ENCODE data around the gene SLC26A2. TPM values are rescaled to one million over a fixed set of nuclear protein-coding genes. Genes with fewer than 3 reads are reported as not detected.
A peak's percentile ranks its signal among the peaks of the same experiment; 100 is the strongest.

Gene SLC26A2
- polyA plus RNA-seq, 1 experiment = 3.3 TPM

- no peak for TF ChIP-seq CTCF (IDR thresholded peaks at IDR 0.05; ENCODE audit: insufficient read depth, low read depth, low read length)
- DNase-seq (ENCODE audit: low read depth) = no peak
- ChIA-PET POLR2A (no interaction called here), CTCF (interaction anchor here (0.8 to 3.3 kb wide), 6 partner anchors 9 to 156 kb away, joined by 3 to 17 read pairs (median 3); no protein-coding TSS in a partner anchor)
- no peaks in the 10 kb centered on the region for H3K27me3 ChIP-seq (ENCODE audit: control insufficient read depth, insufficient read depth, low read length)
- H3K36me3 ChIP-seq (ENCODE audit: control insufficient read depth, insufficient read depth, low read length) = peaks cover 4% of the 10 kb centered on the region
- peak overlapping the region; percentile 70 for H3K4me3 ChIP-seq (ENCODE audit: low read depth, low read length)
Observed at GRCh38 chr5:150000990-150001659, 40.6 kb downstream of the SLC26A2 start.

- peak; percentile 74 for TF ChIP-seq CTCF (IDR thresholded peaks at IDR 0.05; ENCODE audit: insufficient read depth, low read depth, low read length)
- no peak for DNase-seq (ENCODE audit: low read depth)
- Histone ChIP-seq H3K4me3 (ENCODE audit: low read depth, low read length) (peak overlapping the region; percentile 70), H3K36me3 (ENCODE audit: control insufficient read depth, insufficient read depth, low read length) (peaks cover 9% of the 10 kb centered on the region), H3K27me3 (ENCODE audit: control insufficient read depth, insufficient read depth, low read length) (no peaks in the 10 kb centered on the region)
- ChIA-PET CTCF (interaction anchor here (1.1 to 3.3 kb wide), 5 partner anchors 8 to 155 kb away, joined by 3 to 17 read pairs (median 3); no protein-coding TSS in a partner anchor), POLR2A (no interaction called here)
Observed at GRCh38 chr5:150001660-150002486, 41.3 kb downstream of the SLC26A2 start.

- Histone ChIP-seq H3K4me3 (ENCODE audit: low read depth, low read length) (no peak overlapping the region), H3K27me3 (ENCODE audit: control insufficient read depth, insufficient read depth, low read length) (no peaks in the 10 kb centered on the region), H3K36me3 (ENCODE audit: control insufficient read depth, insufficient read depth, low read length) (peaks cover 18% of the 10 kb centered on the region)
- ChIA-PET CTCF (interaction anchor here (0.5 to 1.5 kb wide), 7 partner anchors 15 to 617 kb away, joined by 3 to 5 read pairs (median 3); no protein-coding TSS in a partner anchor), POLR2A (no interaction called here)
- DNase-seq (ENCODE audit: low read depth) = no peak
- TF ChIP-seq CTCF (IDR thresholded peaks at IDR 0.05; ENCODE audit: insufficient read depth, low read depth, low read length) = no peak
Observed at GRCh38 chr5:150006318-150006717, 45.8 kb downstream of the SLC26A2 start.

- CTCF ChIA-PET = interaction anchor here (0.8 to 1.2 kb wide), 5 partner anchors 107 to 371 kb away, joined by 3 to 5 read pairs (median 3); no protein-coding TSS in a partner anchor
- Histone ChIP-seq H3K36me3 (ENCODE audit: control insufficient read depth, insufficient read depth, low read length) (peaks cover 18% of the 10 kb centered on the region), H3K4me3 (ENCODE audit: low read depth, low read length) (no peak overlapping the region), H3K27me3 (ENCODE audit: control insufficient read depth, insufficient read depth, low read length) (no peaks in the 10 kb centered on the region)
- TF ChIP-seq CTCF (IDR thresholded peaks at IDR 0.05; ENCODE audit: insufficient read depth, low read depth, low read length) = no peak
- no peak for DNase-seq (ENCODE audit: low read depth)
- POLR2A ChIA-PET = no interaction called here
Observed at GRCh38 chr5:150007050-150007449, 46.5 kb downstream of the SLC26A2 start.
